Liver (tissue), 3 donors: ENCODE measurements around the gene SPRR4.

Experiments used
- GABPA ChIP-seq, 2 donors: IDR thresholded peaks in 1 of 2; conservative IDR thresholded peaks in 1 of 2; 2 replicates each; pipeline ENCODE4 v1.6.1; 2016; ENCODE audit warnings: antibody characterized with exemption in 2 of 2, mild to moderate bottlenecking in 1 of 2, moderate library complexity in 1 of 2
- RAD21 ChIP-seq, 2 donors: IDR thresholded peaks; 2 replicates each; pipeline ENCODE4 v1.6.1; 2016; ENCODE audit warnings: antibody characterized with exemption in 2 of 2, mild to moderate bottlenecking in 2 of 2
- RXRA ChIP-seq, 2 donors: IDR thresholded peaks; 2 replicates each; pipeline ENCODE4 v1.6.1; 2017 to 2018; ENCODE audit warnings: antibody characterized with exemption in 2 of 2, mild to moderate bottlenecking in 1 of 2
- TAF1 ChIP-seq: conservative IDR thresholded peaks from 2 replicates; pipeline ENCODE4 v1.6.1; 2016; ENCODE audit warnings: antibody characterized with exemption, mild to moderate bottlenecking
- YY1 ChIP-seq: IDR thresholded peaks from 2 replicates; pipeline ENCODE4 v1.6.1; 2016; ENCODE audit warnings: antibody characterized with exemption, mild to moderate bottlenecking
- TF ChIP-seq, protein P1 (sequence below): fragments of 150-350 bp; IDR thresholded peaks from 2 replicates; pipeline ENCODE4 v1.5.1; 2017; ENCODE audit warnings: improper control_type of control experiment, low read depth, low read length; ENCODE audit not compliant: missing input control
- TF ChIP-seq, protein P2 (sequence below): IDR thresholded peaks from 2 replicates; pipeline ENCODE4 v1.6.1; 2016; ENCODE audit warnings: antibody characterized with exemption, mild to moderate bottlenecking
- donor health status: healthy.
- donor health status: healthy.

- TF ChIP-seq, protein P1, sequence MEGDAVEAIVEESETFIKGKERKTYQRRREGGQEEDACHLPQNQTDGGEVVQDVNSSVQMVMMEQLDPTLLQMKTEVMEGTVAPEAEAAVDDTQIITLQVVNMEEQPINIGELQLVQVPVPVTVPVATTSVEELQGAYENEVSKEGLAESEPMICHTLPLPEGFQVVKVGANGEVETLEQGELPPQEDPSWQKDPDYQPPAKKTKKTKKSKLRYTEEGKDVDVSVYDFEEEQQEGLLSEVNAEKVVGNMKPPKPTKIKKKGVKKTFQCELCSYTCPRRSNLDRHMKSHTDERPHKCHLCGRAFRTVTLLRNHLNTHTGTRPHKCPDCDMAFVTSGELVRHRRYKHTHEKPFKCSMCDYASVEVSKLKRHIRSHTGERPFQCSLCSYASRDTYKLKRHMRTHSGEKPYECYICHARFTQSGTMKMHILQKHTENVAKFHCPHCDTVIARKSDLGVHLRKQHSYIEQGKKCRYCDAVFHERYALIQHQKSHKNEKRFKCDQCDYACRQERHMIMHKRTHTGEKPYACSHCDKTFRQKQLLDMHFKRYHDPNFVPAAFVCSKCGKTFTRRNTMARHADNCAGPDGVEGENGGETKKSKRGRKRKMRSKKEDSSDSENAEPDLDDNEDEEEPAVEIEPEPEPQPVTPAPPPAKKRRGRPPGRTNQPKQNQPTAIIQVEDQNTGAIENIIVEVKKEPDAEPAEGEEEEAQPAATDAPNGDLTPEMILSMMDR, result no peak
- TF ChIP-seq RXRA (IDR thresholded peaks at IDR 0.05), result no peak
- TF ChIP-seq TAF1, result no peak
- TF ChIP-seq GABPA (IDR thresholded peaks at IDR 0.05 in 1 of 2, conservative IDR thresholded peaks at IDR 0.05 in 1 of 2), result no peak
- TF ChIP-seq, protein P2, sequence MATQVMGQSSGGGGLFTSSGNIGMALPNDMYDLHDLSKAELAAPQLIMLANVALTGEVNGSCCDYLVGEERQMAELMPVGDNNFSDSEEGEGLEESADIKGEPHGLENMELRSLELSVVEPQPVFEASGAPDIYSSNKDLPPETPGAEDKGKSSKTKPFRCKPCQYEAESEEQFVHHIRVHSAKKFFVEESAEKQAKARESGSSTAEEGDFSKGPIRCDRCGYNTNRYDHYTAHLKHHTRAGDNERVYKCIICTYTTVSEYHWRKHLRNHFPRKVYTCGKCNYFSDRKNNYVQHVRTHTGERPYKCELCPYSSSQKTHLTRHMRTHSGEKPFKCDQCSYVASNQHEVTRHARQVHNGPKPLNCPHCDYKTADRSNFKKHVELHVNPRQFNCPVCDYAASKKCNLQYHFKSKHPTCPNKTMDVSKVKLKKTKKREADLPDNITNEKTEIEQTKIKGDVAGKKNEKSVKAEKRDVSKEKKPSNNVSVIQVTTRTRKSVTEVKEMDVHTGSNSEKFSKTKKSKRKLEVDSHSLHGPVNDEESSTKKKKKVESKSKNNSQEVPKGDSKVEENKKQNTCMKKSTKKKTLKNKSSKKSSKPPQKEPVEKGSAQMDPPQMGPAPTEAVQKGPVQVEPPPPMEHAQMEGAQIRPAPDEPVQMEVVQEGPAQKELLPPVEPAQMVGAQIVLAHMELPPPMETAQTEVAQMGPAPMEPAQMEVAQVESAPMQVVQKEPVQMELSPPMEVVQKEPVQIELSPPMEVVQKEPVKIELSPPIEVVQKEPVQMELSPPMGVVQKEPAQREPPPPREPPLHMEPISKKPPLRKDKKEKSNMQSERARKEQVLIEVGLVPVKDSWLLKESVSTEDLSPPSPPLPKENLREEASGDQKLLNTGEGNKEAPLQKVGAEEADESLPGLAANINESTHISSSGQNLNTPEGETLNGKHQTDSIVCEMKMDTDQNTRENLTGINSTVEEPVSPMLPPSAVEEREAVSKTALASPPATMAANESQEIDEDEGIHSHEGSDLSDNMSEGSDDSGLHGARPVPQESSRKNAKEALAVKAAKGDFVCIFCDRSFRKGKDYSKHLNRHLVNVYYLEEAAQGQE, result no peak
- no peak for TF ChIP-seq YY1
- no peak for TF ChIP-seq RAD21 (IDR thresholded peaks at IDR 0.05)
Observed at GRCh38 chr1:152970495-152970894, at the start of gene SPRR4.
